ENCODE results near the gene ZBTB7C. TPM values are rescaled to one million over a fixed set of nuclear protein-coding genes. Genes with fewer than 3 reads are reported as not detected.

The ZBTB7C gene
- total and polyA plus RNA-seq, 8 donors: 3.0 to 47.8 (median 19.3) TPM

- intact Hi-C loops (cut with DNase I; ENCODE audit: low total_unique reads): no loop called here
- 88 to 100% (median 94%) methylated on average over 2 of the region's 2 CpGs for WGBS, 5 donors
- H3K36me3 ChIP-seq: peaks cover 0 to 3% (median under 1%) of the 10 kb centered on the region in 4 donors
- H3K27ac ChIP-seq: no peak overlapping the region
- no peak overlapping the region for H3K4me3 ChIP-seq
- no peaks in the 10 kb centered on the region for H3K27me3 ChIP-seq
- H3K4me1 ChIP-seq: peaks cover 9 to 12% (median 11%) of the 10 kb centered on the region in 4 donors
- TF ChIP-seq POLR2AphosphoS5 (IDR thresholded peaks at IDR 0.05) (no peak), CTCF (IDR thresholded peaks at IDR 0.05) (no peak), EP300 (IDR thresholded peaks at IDR 0.05) (no peak), POLR2A (IDR thresholded peaks at IDR 0.05) (no peak)
- no peak for DNase-seq
- H3K9me3 ChIP-seq: peaks cover 0 to 8% (median 3%) of the 10 kb centered on the region in 4 donors
These were observed 363.4 kb downstream of the ZBTB7C start for GRCh38 chr18:48045744-48046143.

- Histone ChIP-seq H3K4me1 (peaks cover 2 to 5% (median 4%) of the 10 kb centered on the region in 4 donors), H3K4me3 (no peak overlapping the region), H3K27ac (no peak overlapping the region), H3K27me3 (no peaks in the 10 kb centered on the region), H3K36me3 (peaks cover 0 to 11% (median 9%) of the 10 kb centered on the region in 4 donors), H3K9me3 (peaks cover 0 to 8% (median 3%) of the 10 kb centered on the region in 4 donors)
- TF ChIP-seq CTCF (IDR thresholded peaks at IDR 0.05) (no peak), POLR2A (IDR thresholded peaks at IDR 0.05) (no peak), EP300 (IDR thresholded peaks at IDR 0.05) (no peak), POLR2AphosphoS5 (IDR thresholded peaks at IDR 0.05) (no peak)
- intact Hi-C loops (cut with DNase I; ENCODE audit: low total_unique reads): no loop called here
- no peak for DNase-seq
- 83 to 94% (median 94%) methylated on average over 2 to 3 of the region's 3 CpGs for WGBS, 5 donors
These were observed 364.2 kb downstream of the ZBTB7C start for GRCh38 chr18:48044944-48045343.

- Histone ChIP-seq H3K27ac (no peak overlapping the region), H3K4me3 (no peak overlapping the region), H3K9me3 (peaks cover 0 to 8% (median 3%) of the 10 kb centered on the region in 4 donors), H3K36me3 (peaks cover 0 to 25% (median 19%) of the 10 kb centered on the region in 4 donors), H3K27me3 (no peaks in the 10 kb centered on the region), H3K4me1 (peaks cover 0 to 4% (median 0%) of the 10 kb centered on the region in 4 donors)
- intact Hi-C loops (cut with DNase I; ENCODE audit: low total_unique reads): no loop called here
- DNase-seq: no peak
- 78 to 96% (median 96%) methylated on average over 3 of the region's 3 CpGs for WGBS, 5 donors
- TF ChIP-seq EP300 (IDR thresholded peaks at IDR 0.05) (no peak), CTCF (IDR thresholded peaks at IDR 0.05) (no peak)
These were observed 366.0 kb downstream of the ZBTB7C start for GRCh38 chr18:48043166-48043565.

- Histone ChIP-seq H3K27me3 (no peaks in the 10 kb centered on the region), H3K4me3 (no peak overlapping the region), H3K9me3 (peaks cover 0 to 8% (median 3%) of the 10 kb centered on the region in 4 donors), H3K36me3 (peaks cover 0 to 25% (median 19%) of the 10 kb centered on the region in 4 donors), H3K27ac (no peak overlapping the region), H3K4me1 (peaks cover 0 to 8% (median 0%) of the 10 kb centered on the region in 4 donors)
- no peak for TF ChIP-seq EP300 (IDR thresholded peaks at IDR 0.05)
- no peak for TF ChIP-seq POLR2AphosphoS5 (IDR thresholded peaks at IDR 0.05)
- no peak for TF ChIP-seq CTCF (IDR thresholded peaks at IDR 0.05)
- no peak for TF ChIP-seq POLR2A (IDR thresholded peaks at IDR 0.05)
- 71 to 80% (median 80%) methylated on average over 4 of the region's 4 CpGs for WGBS, 5 donors
- no peak for DNase-seq
- intact Hi-C loops (cut with DNase I; ENCODE audit: low total_unique reads): no loop called here
These were observed 366.8 kb downstream of the ZBTB7C start for GRCh38 chr18:48042431-48042830.
